Measurements from ENCODE around the gene CACNG3.
"Not testable (repeated sequence)": the region's sequence is repeated elsewhere in the genome, so short reads cannot be mapped to it uniquely, and the experiment has no call there.

Gene CACNG3

DNA sequence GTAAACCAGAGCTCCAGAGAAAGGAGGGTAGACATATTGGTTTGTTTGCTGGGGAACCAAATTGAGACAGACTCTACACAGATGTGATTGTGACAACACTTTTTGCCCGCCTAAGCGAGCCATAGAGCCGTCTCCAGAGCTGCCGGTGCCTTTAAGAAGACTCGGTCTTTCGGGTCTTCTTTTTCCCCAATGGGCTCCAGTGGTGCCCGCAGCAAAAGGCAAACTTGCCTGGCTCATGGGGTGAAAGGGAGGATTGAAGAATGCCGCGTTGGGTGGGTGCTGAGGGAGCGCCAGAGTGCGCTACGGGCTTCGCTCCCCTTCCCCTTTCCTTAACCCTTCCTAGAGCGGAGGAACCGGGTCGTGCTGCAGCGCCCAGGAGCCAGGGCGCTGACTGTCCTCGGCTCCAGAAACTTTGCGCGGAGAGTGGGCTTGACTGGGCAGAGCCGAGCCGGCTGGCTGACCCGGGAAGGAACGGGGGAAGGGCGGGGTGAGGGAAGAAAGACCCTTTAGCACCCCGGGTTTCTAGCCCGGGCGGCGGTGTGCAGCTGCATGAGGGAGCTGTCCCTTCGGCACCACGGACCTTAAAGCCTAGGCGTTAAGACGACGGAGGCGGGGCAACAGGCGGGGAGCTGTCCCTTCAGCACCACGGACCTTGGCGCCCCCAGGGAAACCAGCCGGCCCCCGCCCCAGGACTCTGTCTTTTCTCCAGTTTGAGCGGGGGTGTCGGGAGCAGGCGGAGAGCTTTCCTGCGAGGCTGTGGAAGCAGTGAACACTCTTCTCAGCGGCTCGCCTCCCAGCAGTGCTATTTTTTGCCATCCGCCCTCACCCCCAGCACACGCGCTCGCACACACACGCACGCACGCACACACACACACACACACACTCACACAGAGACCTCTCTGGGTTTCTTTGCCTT, at the start of gene CACNG3:
Gene CACNG3 (plus strand): TSS at position 880 of the 916 bp plus-strand sequence. CDS start 420 bp downstream, outside the sequence.
- DNase-seq, result peak; percentile 36

DNA sequence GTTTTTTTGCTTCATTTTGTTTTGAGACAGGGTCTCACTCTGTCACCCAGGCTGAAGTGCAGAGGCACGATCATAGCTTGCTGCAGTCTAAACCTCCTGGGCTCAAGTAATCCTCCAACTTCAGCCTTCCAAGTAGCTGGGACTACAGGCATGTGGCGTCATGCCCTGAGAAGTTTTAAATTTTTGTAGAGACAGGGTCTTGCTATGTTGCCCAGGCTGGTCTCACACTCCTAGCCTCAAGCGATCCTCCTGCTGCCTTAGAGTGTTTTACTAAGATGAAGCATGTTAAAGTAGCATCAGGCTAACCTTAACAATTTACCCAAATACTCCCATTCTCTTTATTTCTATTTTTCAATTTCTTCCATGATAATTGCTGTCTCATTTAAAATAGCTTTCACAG, 49.2 kb upstream of the CACNG3 start:
- DNase-seq, result no peak

DNA sequence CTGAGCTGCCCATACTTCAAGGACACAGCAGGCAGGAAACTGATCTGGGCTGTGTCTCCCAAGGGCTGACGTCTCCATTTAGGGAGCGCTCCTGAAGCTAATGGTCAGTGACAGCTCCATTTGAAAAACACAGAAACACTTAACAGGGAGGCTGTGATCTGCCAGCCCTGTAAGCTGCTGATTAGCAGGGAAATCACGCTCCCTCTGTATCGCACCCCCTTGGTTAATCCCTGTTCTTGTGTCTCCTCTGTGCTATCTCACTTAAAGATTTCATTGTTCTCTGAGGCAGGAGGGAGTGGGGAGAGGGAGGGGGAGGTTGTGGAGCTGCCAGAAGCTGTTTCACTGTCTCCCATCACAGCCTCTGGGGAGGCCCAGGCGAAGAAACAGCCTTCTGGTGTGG, 47.4 kb upstream of the CACNG3 start:
- no peak for DNase-seq

DNA sequence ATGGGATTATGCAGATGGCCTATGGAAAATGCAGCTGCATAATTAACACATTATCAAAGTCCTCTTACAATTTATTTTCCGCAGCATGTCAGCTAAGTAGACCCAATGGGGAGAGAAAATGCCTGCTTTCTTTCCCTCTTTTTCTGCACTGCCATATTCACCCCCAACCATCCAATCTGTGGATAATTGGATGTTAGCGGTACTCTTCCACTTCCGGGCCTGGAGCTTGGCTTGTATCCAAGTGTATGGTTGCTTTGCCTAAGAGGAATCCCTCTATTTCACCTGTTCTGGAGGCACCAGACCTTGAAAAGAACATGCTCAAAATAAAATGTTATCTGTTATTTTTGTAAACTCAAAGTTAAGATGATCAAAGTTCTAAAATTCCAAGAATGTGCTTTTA, 41.1 kb upstream of the CACNG3 start:
- DNase-seq, result no peak

DNA sequence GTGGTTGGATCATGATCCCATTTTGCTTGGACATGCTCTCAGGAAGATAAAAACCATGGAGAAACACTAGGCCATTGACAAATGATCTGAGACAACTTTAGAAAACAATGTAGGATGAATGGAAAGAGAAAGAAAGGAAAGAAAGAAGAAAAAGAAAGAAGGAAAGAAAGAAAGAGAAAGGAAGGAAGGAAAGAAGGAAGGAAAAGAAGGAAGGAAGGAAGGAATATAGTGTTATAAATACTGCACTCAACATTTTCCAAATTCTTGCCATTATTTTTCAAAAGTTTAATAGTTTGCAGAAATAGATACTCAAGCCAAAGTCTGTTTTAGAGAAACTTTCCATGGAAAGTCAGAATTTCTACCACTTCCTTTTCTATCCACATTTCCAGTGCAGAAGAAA, 39.2 kb upstream of the CACNG3 start:
- DNase-seq, result no peak

DNA sequence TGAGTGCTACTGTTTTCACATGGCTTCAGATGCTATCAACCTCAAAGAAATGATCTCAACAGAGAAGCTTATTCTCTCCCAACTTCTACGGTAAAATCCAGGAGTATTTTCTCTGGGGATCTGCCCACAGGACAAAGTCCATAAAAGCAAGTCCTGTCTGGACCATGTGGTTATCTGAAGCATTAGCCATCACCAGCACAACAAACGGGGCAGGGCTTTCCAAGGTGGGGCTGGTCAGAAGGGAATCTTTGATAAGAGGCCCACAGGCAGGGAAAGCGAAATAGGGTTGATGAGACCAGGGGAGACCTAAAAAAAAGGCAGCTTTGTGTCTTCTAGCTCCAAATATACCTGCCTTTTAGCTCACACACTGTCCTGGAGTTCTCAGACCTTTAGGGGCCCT, 38.7 kb upstream of the CACNG3 start:
- DNase-seq, result no peak

DNA sequence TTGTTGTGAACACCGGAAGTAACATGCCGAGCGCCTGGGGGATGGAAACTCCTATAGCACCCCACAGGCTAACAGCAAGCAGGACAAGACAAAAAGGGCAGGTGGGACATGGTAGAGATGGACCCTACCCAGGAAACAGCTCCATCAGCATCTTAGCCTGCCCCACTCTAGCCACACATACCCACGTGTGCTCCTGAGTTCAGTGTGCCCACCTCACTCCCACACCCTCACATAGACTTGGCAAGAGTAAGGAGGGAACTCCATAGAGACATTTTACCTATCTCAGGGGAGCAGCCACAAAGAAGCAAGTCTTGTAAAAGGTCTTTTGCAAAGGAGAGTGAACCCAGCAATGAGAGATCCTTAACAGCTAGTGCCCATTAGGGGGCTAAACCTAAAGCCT, 37.8 kb upstream of the CACNG3 start:
- DNase-seq, result no peak

DNA sequence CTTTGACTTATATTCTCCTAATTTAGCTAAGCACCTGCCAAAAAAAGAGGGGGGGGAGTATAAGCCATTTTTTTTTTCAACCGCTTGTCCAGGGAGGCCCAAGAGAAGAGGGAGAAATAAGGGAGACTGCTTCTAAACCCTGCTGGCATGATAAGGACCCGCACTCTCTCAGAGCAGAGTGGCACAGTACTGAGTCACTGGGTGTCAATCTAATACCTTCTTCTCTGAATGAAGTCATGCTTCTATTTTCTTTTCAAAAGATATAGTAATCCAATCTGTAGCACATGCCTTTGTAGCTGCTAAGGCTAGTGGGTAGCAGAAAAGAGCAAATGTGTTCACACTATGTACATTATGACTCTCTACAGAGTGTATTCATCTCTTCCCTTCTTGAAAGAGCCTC, 34.9 kb upstream of the CACNG3 start:
- no peak for DNase-seq

DNA sequence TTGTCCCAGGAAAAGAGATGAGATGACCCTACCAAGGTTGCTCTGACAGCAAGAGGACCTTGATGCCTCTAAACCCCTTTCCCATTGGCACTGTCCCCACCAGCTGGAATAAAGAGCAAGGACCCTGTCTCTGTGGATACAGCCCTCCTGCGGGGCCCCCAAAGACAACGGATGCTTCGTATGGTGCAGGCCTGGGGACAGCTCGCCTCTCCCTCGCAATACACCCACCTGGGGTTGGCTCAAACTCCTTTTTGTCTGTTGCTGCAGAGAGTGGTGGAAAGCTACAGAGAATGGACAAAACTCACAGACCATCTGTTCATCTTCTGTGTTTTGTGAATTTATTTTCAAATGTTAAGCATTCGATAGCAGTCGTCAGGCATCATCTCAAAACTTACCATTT, 27.6 kb upstream of the CACNG3 start:
- DNase-seq, result no peak

DNA sequence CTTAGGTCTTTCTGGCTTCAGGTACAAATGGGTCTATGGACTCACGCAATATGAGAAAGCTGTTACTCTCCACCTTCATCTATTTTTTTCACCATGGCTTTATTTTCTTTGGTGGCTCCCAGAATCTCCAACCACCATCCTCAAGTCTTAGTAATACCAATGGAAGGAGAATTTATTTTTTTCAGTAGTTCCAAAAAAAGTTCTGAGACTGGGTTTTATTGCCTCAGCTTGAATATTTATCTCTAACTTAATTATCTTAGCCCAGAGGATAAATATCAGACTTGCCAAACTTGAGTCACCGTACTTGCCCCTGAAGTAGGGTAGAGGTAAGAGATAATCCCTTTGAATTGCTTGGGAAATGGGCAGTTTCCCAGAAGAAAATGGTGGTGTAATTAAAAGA, 23.2 kb upstream of the CACNG3 start:
- no peak for DNase-seq

DNA sequence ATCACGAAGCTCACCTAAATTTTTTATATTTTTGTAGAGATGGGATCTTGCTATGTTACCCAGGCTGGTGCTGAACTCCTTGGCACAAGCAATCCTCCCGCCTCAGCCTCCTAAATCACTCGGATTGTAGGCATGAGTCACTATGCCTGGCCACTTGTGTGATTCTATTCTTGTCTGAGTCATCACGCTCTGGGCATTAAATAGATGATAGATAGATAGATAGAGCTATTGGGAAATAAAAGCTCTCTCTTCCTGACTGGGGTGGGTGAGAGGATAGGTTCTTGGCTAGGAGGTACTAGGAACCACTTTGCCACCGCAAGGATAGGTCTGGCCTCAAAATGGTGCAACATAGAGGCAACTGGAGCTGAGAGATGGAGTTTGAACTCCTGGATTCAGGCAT, 21.4 kb upstream of the CACNG3 start:
- no peak for DNase-seq

DNA sequence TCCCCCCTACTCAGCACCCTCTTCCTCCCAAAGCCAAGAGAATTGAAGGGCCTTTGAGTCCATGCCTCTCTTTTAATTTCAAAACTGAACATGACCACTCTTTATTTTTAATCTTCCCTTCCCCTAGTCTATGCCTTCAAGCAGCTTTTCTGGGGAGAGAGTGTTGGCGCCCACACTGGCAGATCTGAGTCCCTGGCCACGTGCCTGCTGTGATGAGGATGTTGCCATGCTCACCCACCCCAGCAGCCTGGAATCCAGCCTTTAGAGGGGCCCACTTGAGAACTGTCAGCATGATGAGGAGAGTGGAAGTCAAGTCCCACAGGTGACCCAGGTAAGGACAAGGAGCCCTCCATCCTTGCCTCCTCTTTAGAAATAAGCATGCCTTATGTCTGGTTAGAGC, 20.3 kb upstream of the CACNG3 start:
- DNase-seq, result no peak

DNA sequence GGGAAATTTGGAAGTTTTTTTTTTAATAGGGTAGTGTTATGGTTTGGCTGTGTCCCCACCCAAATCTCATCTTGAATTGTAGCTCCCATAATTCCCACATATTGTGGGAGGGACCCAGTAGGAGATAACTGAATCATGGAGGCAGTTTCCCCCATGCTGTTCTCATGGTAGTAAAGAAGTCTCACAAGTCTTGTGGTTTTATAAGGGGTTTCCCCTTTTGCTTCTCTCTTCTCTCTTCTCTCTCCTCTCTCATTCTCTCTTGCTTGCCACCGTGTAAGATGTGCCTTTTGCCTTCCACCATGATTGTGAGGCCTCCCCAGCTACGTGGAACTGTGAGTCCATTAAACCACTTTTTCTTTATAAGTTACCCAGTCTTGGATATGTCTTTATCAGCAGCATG, 17.3 kb upstream of the CACNG3 start:
- not testable (repeated sequence) for DNase-seq

DNA sequence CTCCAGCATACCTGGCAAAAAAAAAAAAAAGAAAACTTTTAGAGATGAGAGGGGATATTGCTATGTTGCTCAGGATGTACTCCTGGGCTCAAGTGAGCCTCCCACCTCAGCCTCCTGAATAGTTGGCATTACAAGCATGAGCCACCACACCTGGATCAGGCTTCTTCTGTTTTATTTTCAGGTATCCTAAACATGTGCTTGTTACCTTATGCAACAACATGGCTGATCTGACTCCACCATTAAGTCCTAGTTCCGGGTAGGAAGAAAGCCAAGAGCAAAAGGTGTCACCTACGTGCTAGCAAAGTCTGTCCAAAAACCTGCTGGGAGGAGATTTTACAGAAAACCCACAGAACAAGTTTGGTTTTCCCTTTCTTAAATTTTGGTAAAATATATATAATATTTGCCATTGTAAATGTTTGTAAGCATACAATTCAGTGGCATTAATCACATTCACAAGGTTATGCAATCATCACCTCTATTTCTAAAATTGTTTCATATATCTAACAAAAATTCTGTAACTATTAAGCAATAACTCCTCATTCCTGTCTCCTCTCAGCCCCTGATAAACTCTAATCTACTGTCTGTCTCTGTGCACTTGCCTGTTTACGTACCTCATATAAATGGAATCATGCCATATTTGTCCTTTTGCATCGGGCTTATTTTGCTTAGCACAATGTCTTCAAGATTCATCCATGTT, 9.1 kb upstream of the CACNG3 start:
- DNase-seq, result no peak

DNA sequence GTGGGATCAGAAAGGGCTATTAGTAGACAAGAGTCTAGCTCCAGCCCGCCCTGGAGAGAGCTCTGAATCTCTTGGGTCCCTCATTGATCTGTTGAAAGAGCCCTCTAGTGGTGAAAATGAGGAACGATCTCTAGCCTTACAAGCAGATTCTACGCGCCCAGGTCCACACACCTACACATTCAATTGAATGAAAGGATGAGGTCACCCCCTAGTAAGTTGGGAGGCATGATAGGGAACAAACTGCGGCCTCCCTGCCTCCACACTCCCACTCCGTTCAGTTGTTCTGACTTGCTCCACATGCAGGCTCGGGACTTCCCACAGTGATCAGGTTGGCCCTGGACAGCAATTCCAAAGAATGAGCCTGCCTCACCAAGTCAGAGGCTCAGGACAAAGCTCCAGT, 2.9 kb upstream of the CACNG3 start:
- no peak for DNase-seq

DNA sequence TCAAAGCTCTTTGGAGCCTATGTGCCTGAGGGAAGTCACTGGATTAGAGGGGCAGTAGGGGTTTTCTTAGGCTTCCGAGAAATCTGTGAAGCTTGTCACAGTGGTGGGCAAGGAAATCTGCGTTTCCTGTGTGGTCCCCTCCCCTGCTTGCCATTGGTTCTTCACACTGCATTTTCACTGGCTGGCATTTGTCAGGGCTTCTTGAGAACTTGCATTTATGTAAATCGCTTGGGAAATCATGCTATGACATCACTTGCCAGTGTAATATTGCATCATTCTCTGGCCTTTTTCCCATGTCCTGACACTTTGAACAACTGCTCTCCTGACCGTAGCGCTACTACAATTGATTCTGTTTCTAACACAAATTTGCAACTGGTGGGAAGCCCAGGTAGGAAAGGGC, 1.8 kb downstream of the CACNG3 start:
- DNase-seq, result no peak

DNA sequence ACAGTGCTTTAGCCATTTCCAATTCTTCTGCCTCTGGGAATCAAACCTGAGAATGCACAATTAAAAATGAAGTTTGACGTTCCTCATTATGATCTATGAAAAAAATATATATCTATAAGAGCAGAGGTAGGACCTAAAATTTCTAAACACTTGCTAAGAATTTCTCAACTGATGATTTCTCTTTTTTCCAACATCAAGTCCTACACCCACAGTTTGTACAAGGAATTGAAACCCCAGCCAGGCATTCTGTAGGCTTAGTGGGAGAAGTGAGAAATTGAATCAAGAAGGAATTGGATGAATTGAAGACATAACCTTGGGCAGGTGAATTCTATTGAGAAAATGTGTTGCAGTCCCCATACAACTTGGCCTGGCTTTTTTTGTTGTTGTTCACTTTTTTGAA, 2.7 kb downstream of the CACNG3 start:
- DNase-seq, result no peak

DNA sequence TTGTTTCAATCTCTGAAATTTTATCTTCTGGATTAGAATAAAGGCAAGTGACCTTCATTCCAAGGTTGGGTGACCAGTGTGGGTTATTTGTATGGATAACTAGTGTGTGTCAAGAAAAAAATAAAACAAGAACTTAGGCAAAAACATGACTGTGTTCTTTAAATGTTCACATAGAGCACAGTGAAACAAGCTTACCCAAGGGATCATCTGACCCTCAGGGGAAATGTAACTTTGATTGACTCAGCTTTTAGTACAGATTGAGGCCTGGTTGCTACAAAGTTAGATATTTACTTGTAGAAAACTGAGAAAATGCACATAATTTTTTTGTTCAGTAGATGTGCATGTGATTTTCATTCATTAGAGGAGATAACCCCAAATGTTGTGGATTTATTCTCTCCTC, 6.7 kb downstream of the CACNG3 start:
- DNase-seq, result no peak

DNA sequence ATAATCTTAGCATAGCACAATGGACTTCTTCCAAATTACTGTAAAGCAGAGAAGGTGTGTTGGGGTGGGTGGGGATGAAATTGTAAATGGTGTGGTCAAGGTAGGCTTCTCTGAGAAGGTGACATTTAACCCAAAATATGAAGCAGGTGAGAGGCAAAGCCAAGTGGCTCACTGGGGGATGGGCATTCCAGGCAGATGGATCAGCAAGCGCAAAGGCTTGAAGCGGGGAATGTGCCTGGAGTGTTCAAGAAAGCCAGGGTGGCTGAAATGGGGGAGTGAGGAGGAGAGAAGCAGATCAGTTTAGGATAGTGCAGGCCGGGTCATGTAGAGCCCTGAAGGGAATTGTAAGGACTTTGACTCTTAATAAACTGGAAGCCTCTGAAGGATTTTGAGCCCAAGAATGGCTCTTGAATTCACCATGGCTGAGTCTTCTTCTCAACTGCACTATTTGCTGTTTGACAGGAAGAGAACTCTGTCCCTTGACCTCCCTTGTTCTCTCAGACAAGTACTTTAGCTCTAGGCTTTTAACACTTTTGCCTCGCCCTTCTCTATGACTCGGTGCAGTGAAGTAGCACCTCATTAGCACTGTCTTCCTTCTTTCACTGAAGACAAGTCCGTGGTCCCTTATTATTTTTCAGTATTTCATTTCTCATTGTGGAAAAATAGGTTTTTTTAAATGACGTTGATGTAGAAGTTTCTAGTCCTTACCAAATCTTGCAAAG, 14.7 kb downstream of the CACNG3 start:
- DNase-seq, result no peak

DNA sequence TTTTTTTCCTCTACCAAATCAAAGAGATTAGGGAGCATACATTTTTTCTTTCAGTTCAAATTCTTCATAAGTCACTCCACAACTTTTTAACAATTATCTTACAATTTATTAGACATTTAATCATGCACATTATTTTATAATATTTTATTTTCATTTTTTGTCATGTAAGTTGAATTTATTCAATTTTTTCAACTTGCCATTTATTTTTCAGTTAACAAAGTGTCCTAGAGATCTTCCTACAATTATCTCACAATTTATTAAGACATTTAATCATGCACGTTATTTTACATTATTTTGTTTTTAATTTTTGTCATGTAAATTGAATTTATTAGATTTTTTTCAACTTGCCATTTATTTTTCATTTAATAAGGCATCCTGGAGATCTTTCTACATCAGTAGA, 16.2 kb downstream of the CACNG3 start:
- no peak for DNase-seq

DNA sequence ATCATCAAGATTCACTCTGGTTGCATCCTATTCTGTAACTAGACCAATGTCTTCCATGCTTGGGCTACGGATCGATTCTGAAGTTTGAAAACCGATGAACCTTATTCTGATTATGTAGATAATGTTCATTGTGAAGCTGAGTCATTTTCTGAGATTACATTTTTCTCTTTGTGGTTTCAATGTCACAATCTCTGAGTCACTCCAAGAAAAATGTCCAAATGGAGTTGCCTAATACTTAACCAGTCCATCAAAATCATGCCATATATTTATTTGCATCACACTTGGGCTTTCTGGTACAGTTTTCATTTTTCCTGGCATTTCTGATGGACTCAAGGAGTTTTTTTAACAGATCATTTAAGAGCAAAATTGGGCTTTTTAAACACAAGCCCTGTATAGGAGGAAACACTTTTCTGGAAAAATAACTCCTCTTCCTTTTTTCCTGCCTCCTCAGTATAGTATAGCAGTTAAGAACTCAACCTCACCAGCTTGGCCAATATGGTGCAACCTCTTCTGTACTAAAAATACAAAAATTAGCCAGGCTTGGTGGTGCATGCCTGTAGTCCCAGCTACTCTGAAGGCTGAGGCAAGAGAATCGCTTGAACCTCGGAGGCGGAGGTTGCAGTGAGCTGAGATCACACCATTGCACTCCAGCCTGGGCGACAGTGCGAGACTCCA, 17.5 kb downstream of the CACNG3 start:
- no peak for DNase-seq

DNA sequence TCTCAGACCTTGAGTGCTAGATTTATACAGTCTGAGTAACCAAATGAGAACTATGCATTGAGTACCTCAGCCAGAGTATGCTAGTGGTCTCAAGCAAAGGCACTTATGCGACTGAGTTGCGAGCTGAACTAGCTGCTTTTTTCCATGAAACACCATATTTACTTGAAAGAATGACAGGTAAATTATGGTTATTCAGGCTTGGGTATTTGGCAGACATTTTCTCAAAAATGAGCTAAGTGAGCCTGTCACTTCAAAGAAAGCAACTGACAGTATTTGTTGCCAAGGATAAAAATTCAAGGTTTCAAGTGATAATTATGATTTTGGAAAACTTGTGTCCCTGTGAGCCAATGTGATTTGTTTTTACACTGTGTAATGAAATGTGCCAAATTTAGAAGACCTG, 19.3 kb downstream of the CACNG3 start:
- no peak for DNase-seq

DNA sequence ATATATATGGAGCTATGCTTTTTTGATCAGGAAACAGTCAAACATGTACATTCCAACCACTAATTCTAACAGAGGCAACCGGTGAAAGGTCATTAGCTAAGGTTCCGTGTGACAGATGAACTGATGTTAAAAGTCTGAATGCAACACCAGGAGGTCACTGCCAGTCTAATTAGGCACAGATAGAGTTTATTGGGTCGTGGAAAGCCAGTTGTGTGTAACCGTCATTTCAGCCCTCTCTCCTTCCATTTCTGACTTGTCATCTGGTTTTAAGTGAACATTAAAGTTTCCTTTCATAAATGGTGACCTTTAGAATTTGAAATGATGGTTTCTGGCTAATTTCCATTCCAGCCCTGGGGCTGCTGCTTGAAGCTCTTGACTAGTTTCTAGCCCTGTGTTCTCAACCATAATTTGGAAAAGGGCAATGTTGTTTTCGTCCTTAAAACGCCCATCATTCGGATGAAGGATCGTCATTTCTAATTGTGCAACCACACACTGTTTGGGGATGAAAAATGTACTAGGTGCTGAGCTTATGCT, 23.9 kb downstream of the CACNG3 start:
- DNase-seq, result no peak

Data from KG1 (cell line).